Adrenal gland (tissue), 12 donors: ENCODE measurements around the gene KRTAP10-3. TPM values are rescaled to one million over a fixed set of nuclear protein-coding genes. Genes with fewer than 3 reads are reported as not detected.

Experiments used
- DNase-seq, 7 donors: peaks; one replicate each; pipeline ENCODE4 v3.0.0-alpha.2; 2019 to 2020
- H3K27ac ChIP-seq, 5 donors: fragments of 200-600 bp; sonication (generic) in 4 of 5; 1 replicate in 3 of 5; 2 replicates in 2 of 5; pipeline versions ENCODE4 v1.5.1 to v1.8.0; 2016 to 2020; ENCODE audit warnings: mild to moderate bottlenecking in 1 of 5
- H3K27me3 ChIP-seq: fragments of 200-600 bp; 2 replicates; pipeline ENCODE4 v1.8.0; 2021
- H3K36me3 ChIP-seq, 2 donors: fragments of 200-600 bp; replicated peaks in 1 of 2; 1 replicate in 1 of 2; 2 replicates in 1 of 2; pipeline versions ENCODE4 v1.5.1 to v1.8.0; 2018 to 2022
- H3K4me1 ChIP-seq, 2 donors: fragments of 200-600 bp; replicated peaks in 1 of 2; 1 replicate in 1 of 2; 2 replicates in 1 of 2; pipeline versions ENCODE4 v1.5.1 to v1.8.0; 2018 to 2021
- H3K4me3 ChIP-seq, 4 donors: fragments of 200-600 bp; sonication (generic) in 3 of 4; one replicate each; pipeline ENCODE4 v1.5.1; 2016 to 2018
- H3K9me3 ChIP-seq, 3 donors: fragments of 200-600 bp; sonication (generic) in 1 of 3; replicated peaks in 1 of 3; 1 replicate in 2 of 3; 2 replicates in 1 of 3; pipeline versions ENCODE4 v1.5.1 to v1.8.0; 2016 to 2021
- POLR2A ChIP-seq, 2 donors: fragments of 450-650 bp; IDR thresholded peaks; one replicate each; pipeline ENCODE4 v1.6.1; 2017; ENCODE audit warnings: antibody characterized with exemption in 2 of 2, mild to moderate bottlenecking in 2 of 2, moderate library complexity in 1 of 2
- WGBS, 4 donors: extraction: QIAGEN DNeasy Blood & Tissue Kit in 2 of 4; methylation state at CpG; one replicate each; pipeline versions ENCODE4 v1.1.5 to v1.1.7; 2013 to 2017; 5-methylcytosine and 5-hydroxymethylcytosine counted together
- intact Hi-C, 2 donors: fragments of 100-400 bp; cut with DNase I; formaldehyde crosslinking; loops; one replicate each; pipeline versions ENCODE4 v1.14.1 to v1.15.0; 2022 to 2023
- polyA plus RNA-seq, 3 donors: library from polyadenylated mRNA; stranded (reverse); fragments of 200-250 nt in 2 of 3; fragments of 350-450 nt in 1 of 3; fragmentation: Illumina TruSeq in 1 of 3; extraction: RNeasy Lipid Tissue Mini Kit (QIAGEN cat#74804) in 1 of 3; gene quantifications; one replicate each; pipeline ENCODE4 v1.2.3, GENCODE V29; 2013 to 2014
- total RNA-seq, 9 donors: library from RNA; depleted of rRNA in 4 of 9; stranded (reverse); fragments of >200 nt in 4 of 9; fragments of 120-200 nt in 1 of 9; fragmentation: NEBNext Ultra II Directional in 1 of 9; extraction: Animal tissue kit (Norgen Biotek cat#: 25700) in 1 of 9; gene quantifications; one replicate each; pipeline versions ENCODE4 v1.1.0 to v1.2.4, GENCODE V29; 2013 to 2023
- TF ChIP-seq, protein P1 (sequence below), 6 experiments: fragments of 450-650 bp in 4 of 6; fragments of 200-600 bp in 2 of 6; sonication (generic) in 1 of 6; IDR thresholded peaks; 1 replicate in 5 of 6; 2 replicates in 1 of 6; pipeline versions ENCODE4 v1.5.1 to v1.8.0; 2016 to 2021; ENCODE audit warnings: antibody characterized with exemption in 6 of 6, mild to moderate bottlenecking in 2 of 6, moderate library complexity in 1 of 6
- donor health status: healthy with polysubstance abuse.
- donor health status: Bipolar disorder and iron deficiency.
- donor health status: DM: yes; HTN: yes; CAD: no.
- donor health status: DM: no; HTN: no; CAD: no.
- donor health status: DM: no; HTN: no; CAD: no.
- donor health status: DM: yes; HTN: yes; CAD: no.

The KRTAP10-3 gene
- total and polyA plus RNA-seq, 12 donors: not detected

DNA sequence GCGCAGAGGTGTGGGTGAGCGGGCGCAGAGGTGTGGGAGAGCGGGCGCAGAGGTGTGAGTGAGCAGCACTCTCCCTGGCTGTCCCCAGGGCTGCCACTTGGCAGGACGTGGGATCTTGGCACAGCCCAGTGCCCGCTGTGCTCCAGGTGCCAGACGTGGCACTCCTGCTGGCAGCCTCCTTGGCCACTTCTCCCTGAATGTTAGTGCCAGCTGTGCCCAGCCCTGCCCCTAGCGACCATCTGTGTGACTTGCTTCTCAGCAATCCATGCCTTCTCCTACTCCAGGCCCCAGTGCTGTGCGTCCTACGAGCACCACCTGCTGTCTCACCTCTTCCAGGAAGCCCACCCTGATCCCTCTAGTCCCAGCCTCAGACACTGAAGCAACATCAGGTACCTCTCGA lies 49.1 kb downstream of the KRTAP10-3 start:
- Histone ChIP-seq H3K36me3 (no peaks in the 10 kb centered on the region), H3K4me1 (no peaks in the 10 kb centered on the region), H3K4me3 (no peak overlapping the region), H3K27me3 (peaks cover 8% of the 10 kb centered on the region), H3K9me3 (no peaks in the 10 kb centered on the region), H3K27ac (no peak overlapping the region)
- DNase-seq: peak in 1 of 7 donors; percentile 7
- no peak for TF ChIP-seq POLR2A (IDR thresholded peaks at IDR 0.05)
- TF ChIP-seq, protein P1, sequence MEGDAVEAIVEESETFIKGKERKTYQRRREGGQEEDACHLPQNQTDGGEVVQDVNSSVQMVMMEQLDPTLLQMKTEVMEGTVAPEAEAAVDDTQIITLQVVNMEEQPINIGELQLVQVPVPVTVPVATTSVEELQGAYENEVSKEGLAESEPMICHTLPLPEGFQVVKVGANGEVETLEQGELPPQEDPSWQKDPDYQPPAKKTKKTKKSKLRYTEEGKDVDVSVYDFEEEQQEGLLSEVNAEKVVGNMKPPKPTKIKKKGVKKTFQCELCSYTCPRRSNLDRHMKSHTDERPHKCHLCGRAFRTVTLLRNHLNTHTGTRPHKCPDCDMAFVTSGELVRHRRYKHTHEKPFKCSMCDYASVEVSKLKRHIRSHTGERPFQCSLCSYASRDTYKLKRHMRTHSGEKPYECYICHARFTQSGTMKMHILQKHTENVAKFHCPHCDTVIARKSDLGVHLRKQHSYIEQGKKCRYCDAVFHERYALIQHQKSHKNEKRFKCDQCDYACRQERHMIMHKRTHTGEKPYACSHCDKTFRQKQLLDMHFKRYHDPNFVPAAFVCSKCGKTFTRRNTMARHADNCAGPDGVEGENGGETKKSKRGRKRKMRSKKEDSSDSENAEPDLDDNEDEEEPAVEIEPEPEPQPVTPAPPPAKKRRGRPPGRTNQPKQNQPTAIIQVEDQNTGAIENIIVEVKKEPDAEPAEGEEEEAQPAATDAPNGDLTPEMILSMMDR (IDR thresholded peaks at IDR 0.05): peak in 1 of 6 experiments; percentile 7
- 66 to 79% (median 71%) methylated on average over 6 to 12 of the region's 12 CpGs for WGBS, 4 donors
- intact Hi-C loops: no loop called here

DNA sequence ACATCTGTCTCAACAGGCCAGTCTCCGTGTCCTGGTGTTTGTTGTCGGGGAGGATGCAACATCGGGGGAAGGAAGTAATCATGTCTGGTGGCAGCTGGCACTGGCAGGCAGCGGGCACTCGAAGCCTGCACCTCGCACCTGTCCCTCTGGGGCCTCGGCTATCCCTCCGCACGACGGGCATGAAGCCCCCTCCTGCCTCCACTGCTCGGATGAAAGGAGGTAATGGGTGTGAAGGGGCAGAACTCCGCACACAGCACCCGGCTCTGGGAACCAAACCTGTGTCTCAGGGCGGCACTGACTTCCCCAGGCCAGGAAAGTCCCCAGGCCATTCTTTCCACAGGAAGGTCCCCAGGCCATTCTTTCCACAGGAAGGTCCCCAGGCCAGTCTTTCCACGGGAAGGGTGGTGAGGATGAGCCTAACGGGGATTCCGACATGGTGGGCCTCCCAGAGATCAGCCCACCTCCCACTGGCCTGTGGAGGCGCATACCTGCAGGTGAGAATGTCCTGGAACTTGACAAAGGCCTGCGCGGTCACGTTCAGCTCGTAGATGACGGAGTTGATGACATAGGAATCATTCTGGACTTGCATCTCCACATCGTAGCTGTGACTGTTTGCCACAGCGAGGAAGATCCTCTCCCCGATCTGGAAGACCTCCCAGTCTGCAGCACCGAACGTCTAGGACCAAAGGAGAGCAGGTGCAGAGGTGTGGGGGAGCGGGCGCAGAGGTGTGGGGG lies 49.7 kb downstream of the KRTAP10-3 start:
- no peak for TF ChIP-seq POLR2A (IDR thresholded peaks at IDR 0.05)
- TF ChIP-seq, protein P1 (IDR thresholded peaks at IDR 0.05): no peak
- no peak overlapping the region for H3K4me3 ChIP-seq
- no peak overlapping the region for H3K27ac ChIP-seq
- no peaks in the 10 kb centered on the region for H3K4me1 ChIP-seq
- no peaks in the 10 kb centered on the region for H3K9me3 ChIP-seq
- WGBS, 4 donors: 80 to 85% (median 82%) methylated on average over 15 to 30 of the region's 30 CpGs
- H3K36me3 ChIP-seq: no peaks in the 10 kb centered on the region
- intact Hi-C loops: no loop called here
- peaks cover 8% of the 10 kb centered on the region for H3K27me3 ChIP-seq
- no peak for DNase-seq

DNA sequence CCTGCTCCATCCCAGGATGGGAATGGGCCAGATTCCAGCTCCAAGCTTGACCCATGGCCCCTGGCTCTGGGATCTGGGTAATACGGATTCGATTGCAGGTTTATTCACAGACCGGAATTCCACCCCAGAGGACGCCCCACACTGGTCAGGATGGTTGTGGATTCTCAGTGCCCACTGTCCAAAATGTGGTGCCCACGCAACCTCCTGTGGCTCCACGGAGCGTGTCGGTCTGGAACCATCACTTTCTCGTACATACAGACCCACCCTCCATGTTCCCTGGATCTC lies 50.2 kb downstream of the KRTAP10-3 start:
- intact Hi-C loops: no loop called here
- Histone ChIP-seq H3K4me3 (no peak overlapping the region), H3K36me3 (no peaks in the 10 kb centered on the region), H3K27me3 (peaks cover 8% of the 10 kb centered on the region), H3K27ac (no peak overlapping the region), H3K4me1 (no peaks in the 10 kb centered on the region), H3K9me3 (no peaks in the 10 kb centered on the region)
- WGBS, 4 donors: 70 to 83% (median 79%) methylated on average over 8 to 9 of the region's 9 CpGs
- TF ChIP-seq, protein P1 (IDR thresholded peaks at IDR 0.05): no peak
- TF ChIP-seq POLR2A (IDR thresholded peaks at IDR 0.05): no peak
- DNase-seq: no peak

Other genes with a start within 250 kb of the KRTAP10-3 start
- 10 to 100 TPM; 12.4 to 73.5 (median 35.7) TPM for gene CFAP410, start 219.4 kb downstream of the KRTAP10-3 start, total RNA-seq
- 100 to 1,000 TPM in 2 of 3 donors, 1 to 10 TPM in 1; 1.4 to 149 (median 116) TPM for gene CFAP410, start 219.4 kb downstream of the KRTAP10-3 start, polyA plus RNA-seq
- 10 to 100 TPM in 5 of 9 donors, 1 to 10 TPM in 4; 1.9 to 16.0 (median 10.9) TPM for gene TRPM2, start 205.2 kb downstream of the KRTAP10-3 start, total RNA-seq
- gene TRPM2, start 205.2 kb downstream of the KRTAP10-3 start, polyA plus RNA-seq: 10 to 100 TPM in 2 of 3 donors, 1 to 10 TPM in 1; 1.5 to 28.3 (median 17.3) TPM
- 1 to 10 TPM in 7 of 9 donors, under 1 TPM in 2; 0.67 to 3.2 (median 2.3) TPM for gene LRRC3, start 103.3 kb downstream of the KRTAP10-3 start, total RNA-seq
- 1 to 10 TPM in 2 of 3 donors, under 1 TPM in 1; 0.97 to 1.9 (median 1.0) TPM for gene LRRC3, start 103.3 kb downstream of the KRTAP10-3 start, polyA plus RNA-seq
- gene KRTAP10-1, start 18.6 kb downstream of the KRTAP10-3 start, total RNA-seq: not detected
- gene KRTAP10-1, start 18.6 kb downstream of the KRTAP10-3 start, polyA plus RNA-seq: not detected
- not detected for gene KRTAP10-2, start 7.3 kb downstream of the KRTAP10-3 start, total RNA-seq
- gene KRTAP10-2, start 7.3 kb downstream of the KRTAP10-3 start, polyA plus RNA-seq: not detected
- not detected for gene KRTAP10-4, start 14.9 kb upstream of the KRTAP10-3 start, total RNA-seq
- gene KRTAP10-4, start 14.9 kb upstream of the KRTAP10-3 start, polyA plus RNA-seq: not detected
- gene KRTAP10-5, start 21.8 kb upstream of the KRTAP10-3 start, total RNA-seq: not detected
- not detected for gene KRTAP10-5, start 21.8 kb upstream of the KRTAP10-3 start, polyA plus RNA-seq
- not detected for gene KRTAP10-6, start 33.7 kb upstream of the KRTAP10-3 start, total RNA-seq
- gene KRTAP10-6, start 33.7 kb upstream of the KRTAP10-3 start, polyA plus RNA-seq: not detected
- not detected for gene KRTAP10-7, start 41.8 kb upstream of the KRTAP10-3 start, total RNA-seq
- gene KRTAP10-7, start 41.8 kb upstream of the KRTAP10-3 start, polyA plus RNA-seq: not detected
- not detected for gene KRTAP10-8, start 53.3 kb upstream of the KRTAP10-3 start, total RNA-seq
- gene KRTAP10-8, start 53.3 kb upstream of the KRTAP10-3 start, polyA plus RNA-seq: not detected
- not detected for gene KRTAP10-9, start 68.3 kb upstream of the KRTAP10-3 start, total RNA-seq
- not detected for gene KRTAP10-9, start 68.3 kb upstream of the KRTAP10-3 start, polyA plus RNA-seq
- gene KRTAP10-10, start 78.6 kb upstream of the KRTAP10-3 start, total RNA-seq: not detected
- not detected for gene KRTAP10-10, start 78.6 kb upstream of the KRTAP10-3 start, polyA plus RNA-seq
- gene KRTAP10-11, start 87.6 kb upstream of the KRTAP10-3 start, total RNA-seq: not detected
- gene KRTAP10-11, start 87.6 kb upstream of the KRTAP10-3 start, polyA plus RNA-seq: not detected
- not detected for gene KRTAP12-4, start 95.9 kb upstream of the KRTAP10-3 start, total RNA-seq
- not detected for gene KRTAP12-4, start 95.9 kb upstream of the KRTAP10-3 start, polyA plus RNA-seq
- gene KRTAP12-3, start 99.1 kb upstream of the KRTAP10-3 start, total RNA-seq: not detected
- not detected for gene KRTAP12-3, start 99.1 kb upstream of the KRTAP10-3 start, polyA plus RNA-seq
- not detected for gene KRTAP12-2, start 108.1 kb upstream of the KRTAP10-3 start, total RNA-seq
- gene KRTAP12-2, start 108.1 kb upstream of the KRTAP10-3 start, polyA plus RNA-seq: not detected
- gene KRTAP12-1, start 123.4 kb upstream of the KRTAP10-3 start, total RNA-seq: not detected
- not detected for gene KRTAP12-1, start 123.4 kb upstream of the KRTAP10-3 start, polyA plus RNA-seq
- not detected for gene KRTAP10-12, start 138.4 kb upstream of the KRTAP10-3 start, total RNA-seq
- gene KRTAP10-12, start 138.4 kb upstream of the KRTAP10-3 start, polyA plus RNA-seq: not detected
- not detected for gene TSPEAR, start 152.8 kb upstream of the KRTAP10-3 start, total RNA-seq
- not detected for gene TSPEAR, start 152.8 kb upstream of the KRTAP10-3 start, polyA plus RNA-seq
- 10 to 100 TPM; 50.8 to 99.9 (median 74.0) TPM for gene UBE2G2, start 243.0 kb upstream of the KRTAP10-3 start, total RNA-seq
- 10 to 100 TPM; 44.8 to 72.8 (median 63.7) TPM for gene UBE2G2, start 243.0 kb upstream of the KRTAP10-3 start, polyA plus RNA-seq